Endothelial cell of umbilical vein (primary cell): ENCODE measurements around the gene UBTD2. TPM values are rescaled to one million over a fixed set of nuclear protein-coding genes. Genes with fewer than 3 reads are reported as not detected.

ENCODE experiments used
- BruUV-seq: library from RNA; stranded (reverse); fragments of 400-500 nt; replicated peaks from 2 replicates; lab custom pipeline; 2021; lab: Mats Ljungman, UMichigan
- CTCF ChIA-PET: fragments of 300-600, 350-600 bp; sonication (Branson Sonifier 250); formaldehyde crosslinking; loops from one replicate; lab custom pipeline; 2021; ENCODE audit warnings: antibody characterized with exemption, inconsistent platforms; lab: Charles Lee
- POLR2A ChIA-PET: fragments of 300-600, 350-600 bp; sonication (Branson Sonifier 250); formaldehyde crosslinking; loops from one replicate; lab custom pipeline; 2021; ENCODE audit warnings: antibody characterized with exemption, inconsistent platforms; lab: Charles Lee
- DNase-seq: peaks from one replicate; pipeline ENCODE4 v3.0.0-alpha.2; 2011; ENCODE audit warnings: low read depth, low spot score
- FAIRE-seq: peaks from 2 replicates; lab custom pipeline; 2011; peaks lifted over from hg19 to GRCh38; lab: Jason Lieb, UNC
- H2AFZ ChIP-seq: 2 replicates; pipeline ENCODE4 v1.6.0; 2012; ENCODE audit warnings: low read depth, low read length, control low read depth, inconsistent platforms
- H3K27ac ChIP-seq: 2 replicates; pipeline ENCODE4 v1.5.1; 2011; ENCODE audit warnings: low read depth, mild to moderate bottlenecking, control low read depth, low read length, moderate library complexity; ENCODE audit not compliant: insufficient read depth
- H3K27me3 ChIP-seq, 2 experiments: 2 replicates each; pipeline versions ENCODE4 v1.6.0 to v1.6.1; 2011; ENCODE audit warnings: low read length in 2 of 2, mixed read lengths in 1 of 2; ENCODE audit not compliant: control insufficient read depth in 2 of 2, insufficient read depth in 2 of 2
- H3K36me3 ChIP-seq, 2 experiments: 2 replicates in 1 of 2; 3 replicates in 1 of 2; pipeline ENCODE4 v1.5.1; 2011; ENCODE audit warnings: low read length in 2 of 2, mild to moderate bottlenecking in 1 of 2, moderate library complexity in 1 of 2; ENCODE audit not compliant: control insufficient read depth in 2 of 2, insufficient read depth in 2 of 2; ENCODE audit errors: extremely low read depth in 1 of 2
- H3K4me1 ChIP-seq: 3 replicates; pipeline ENCODE4 v1.5.1; 2011; ENCODE audit warnings: mild to moderate bottlenecking, low read length; ENCODE audit not compliant: control insufficient read depth, insufficient read depth; ENCODE audit errors: extremely low read depth
- H3K4me2 ChIP-seq: 2 replicates; pipeline ENCODE4 v1.6.1; 2011; ENCODE audit warnings: low read length, control low read depth, mixed read lengths; ENCODE audit not compliant: insufficient read depth
- H3K4me3 ChIP-seq, 3 experiments: fragments of 200-600 bp in 1 of 3; sonication (generic), shearing (Covaris generic) in 1 of 3; replicated peaks in 1 of 3; 2 replicates each; pipeline ENCODE4 v1.5.1; 2011 to 2016; ENCODE audit warnings: control low read depth in 3 of 3, low read length in 3 of 3, mild to moderate bottlenecking in 2 of 3, inconsistent platforms in 1 of 3, low read depth in 1 of 3, moderate library complexity in 1 of 3; ENCODE audit not compliant: insufficient read depth in 1 of 3
- H3K79me2 ChIP-seq: 2 replicates; pipeline ENCODE4 v1.6.0; 2012; ENCODE audit warnings: low read length, inconsistent platforms; ENCODE audit not compliant: control insufficient read depth, insufficient read depth
- H3K9ac ChIP-seq: replicated peaks from 2 replicates; pipeline ENCODE3; 2011; ENCODE audit warnings: low read length, control low read depth; ENCODE audit not compliant: insufficient read depth; ENCODE audit errors: extremely low read depth
- H3K9me1 ChIP-seq: replicated peaks from 3 replicates; pipeline ENCODE4 v1.6.0; 2011; ENCODE audit warnings: mild to moderate bottlenecking, low read length; ENCODE audit not compliant: control insufficient read depth, insufficient read depth; ENCODE audit errors: extremely low read depth
- H3K9me3 ChIP-seq: replicated peaks from 2 replicates; pipeline ENCODE4 v1.5.1; 2012; ENCODE audit warnings: low read length, inconsistent platforms; ENCODE audit not compliant: control insufficient read depth, insufficient read depth
- H4K20me1 ChIP-seq: replicated peaks from 2 replicates; pipeline ENCODE3; 2011; ENCODE audit warnings: mild to moderate bottlenecking, low read length; ENCODE audit not compliant: control insufficient read depth, insufficient read depth; ENCODE audit errors: extremely low read depth
- CTCF ChIP-seq, 2 donors: IDR thresholded peaks; 1 replicate in 1 of 2; 2 replicates in 1 of 2; pipeline ENCODE4 v1.5.1; 2011; ENCODE audit warnings: low read length in 2 of 2, mild to moderate bottlenecking in 2 of 2, moderate library complexity in 2 of 2, control low read depth in 1 of 2, inconsistent platforms in 1 of 2, low read depth in 1 of 2; ENCODE audit not compliant: insufficient read depth in 1 of 2; ENCODE audit errors: extremely low read depth in 1 of 2
- EZH2 ChIP-seq: IDR thresholded peaks from 2 replicates; pipeline ENCODE4 v1.6.1; 2012; ENCODE audit warnings: borderline replicate concordance, low read depth, mild to moderate bottlenecking, moderate library complexity, low read length, inconsistent platforms; ENCODE audit not compliant: severe bottlenecking
- FOS ChIP-seq: IDR thresholded peaks from 2 replicates; pipeline ENCODE4 v1.6.1; 2011; ENCODE audit warnings: mild to moderate bottlenecking, low read length, moderate library complexity, borderline replicate concordance; ENCODE audit not compliant: insufficient read depth
- GATA2 ChIP-seq: IDR thresholded peaks from 2 replicates; pipeline ENCODE4 v1.7.0; 2011; ENCODE audit warnings: low read depth, mild to moderate bottlenecking, moderate library complexity, mixed read lengths, low read length; ENCODE audit not compliant: insufficient read length, insufficient read depth
- JUN ChIP-seq: IDR thresholded peaks from 2 replicates; pipeline ENCODE4 v1.6.1; 2011; ENCODE audit warnings: borderline replicate concordance, low read depth; ENCODE audit not compliant: insufficient read length, insufficient read depth
- MYC ChIP-seq: IDR thresholded peaks from one replicate; pipeline ENCODE4 v1.6.1; 2011; ENCODE audit warnings: mild to moderate bottlenecking, low read depth, low read length
- POLR2A ChIP-seq: IDR thresholded peaks from 2 replicates; pipeline ENCODE4 v1.6.1; 2012; ENCODE audit warnings: low read depth, mild to moderate bottlenecking, control low read depth, low read length
- POLR2AphosphoS5 ChIP-seq: IDR thresholded peaks from 2 replicates; pipeline ENCODE4 v1.6.1; 2012; ENCODE audit warnings: low read depth, mild to moderate bottlenecking, control low read depth, low read length, moderate library complexity; ENCODE audit not compliant: insufficient read depth
- dilution Hi-C: fragments of 300-500 bp; cut with MboI; formaldehyde crosslinking; loops from one replicate; pipeline ENCODE4 v1.15.0; 2019; ENCODE audit warnings: low sequenced_read_pairs; ENCODE audit not compliant: extremely low pct_ligation_motif_present
- intact Hi-C: fragments of 100-400 bp; cut with micrococcal nuclease; formaldehyde crosslinking; loops from one replicate; pipeline ENCODE4 v1.10.0; 2022
- polyA plus RNA-seq, 4 experiments: library from polyadenylated mRNA; depleted of rRNA in 3 of 4; stranded (reverse) in 3 of 4; unstranded in 1 of 4; fragments of >200 nt; gene quantifications; 2 replicates each; pipeline versions ENCODE4 v1.2.1 to v1.2.3, GENCODE V29; 2011 to 2012; ENCODE audit warnings: missing spikeins in 1 of 4
- total RNA-seq: library from RNA; stranded (reverse); gene quantifications from 2 replicates; pipeline ENCODE4 v1.2.3, GENCODE V29; 2021
- TF ChIP-seq, protein P1 (sequence below): IDR thresholded peaks from 2 replicates; pipeline ENCODE4 v1.6.1; 2011; ENCODE audit not compliant: insufficient read depth, insufficient read length

The UBTD2 gene
- total and polyA plus RNA-seq, 2 donors (not counting 3 experiments of a cell fraction or from before 2014, with no cell fraction given), result 10.1 to 22.6 TPM

- FAIRE-seq, result no peak
- intact Hi-C loops, result no loop called here
- POLR2A ChIA-PET, result no interaction called here
Measured at GRCh38 chr5:172213126-172213525, 70.4 kb downstream of the UBTD2 start.

DNA sequence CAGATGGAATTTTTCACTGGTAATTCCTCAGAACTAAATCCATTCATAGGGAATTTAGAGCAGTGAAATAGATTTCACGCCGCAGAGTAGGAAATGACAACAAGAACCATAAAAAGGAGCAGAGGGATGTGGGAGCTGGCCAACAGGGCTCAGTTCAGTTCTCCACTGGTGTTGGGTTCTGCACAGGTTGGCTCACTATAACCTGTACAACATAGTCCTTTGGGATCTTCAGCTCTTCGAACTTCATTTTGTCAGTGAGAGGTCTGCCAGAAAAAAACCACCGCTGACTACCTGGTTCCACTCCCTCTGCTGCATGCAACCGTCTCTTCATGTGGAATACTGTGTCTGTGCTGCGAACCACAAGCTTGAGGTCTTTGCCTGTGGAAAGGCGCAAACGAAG lies 71.9 kb downstream of the UBTD2 start:
- no peaks in the 10 kb centered on the region for H3K27me3 ChIP-seq
- TF ChIP-seq EZH2 (no peak), CTCF (IDR thresholded peaks at IDR 0.05; ENCODE audit: extremely low read depth in 1 of 2, insufficient read depth in 1 of 2, low read depth in 1 of 2, low read length in 2 of 2) (no peak), MYC (no peak), POLR2AphosphoS5 (no peak), POLR2A (no peak), FOS (no peak), JUN (no peak), GATA2 (no peak)
- TF ChIP-seq, protein P1, sequence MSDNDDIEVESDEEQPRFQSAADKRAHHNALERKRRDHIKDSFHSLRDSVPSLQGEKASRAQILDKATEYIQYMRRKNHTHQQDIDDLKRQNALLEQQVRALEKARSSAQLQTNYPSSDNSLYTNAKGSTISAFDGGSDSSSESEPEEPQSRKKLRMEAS, result no peak
- no peak overlapping the region for H2AFZ ChIP-seq
- ChIA-PET POLR2A (no interaction called here), CTCF (no interaction called here)
- H3K9me3 ChIP-seq, result no peaks in the 10 kb centered on the region
- BruUV-seq, result TSS peak; percentile 36
- no peak for FAIRE-seq
- peaks cover 0 to 2% of the 10 kb centered on the region in 2 experiments for H3K36me3 ChIP-seq
- peaks cover 6% of the 10 kb centered on the region for H3K79me2 ChIP-seq
- intact Hi-C loops, result no loop called here
- H3K4me1 ChIP-seq, result no peaks in the 10 kb centered on the region
- dilution Hi-C loops, result no loop called here
- no peak for DNase-seq
- H3K27ac ChIP-seq, result no peak overlapping the region
- no peaks in the 10 kb centered on the region for H3K9me1 ChIP-seq
- H3K4me3 ChIP-seq, result no peak overlapping the region
- no peak overlapping the region for H3K9ac ChIP-seq
- H4K20me1 ChIP-seq, result peaks cover 3% of the 10 kb centered on the region
- no peak overlapping the region for H3K4me2 ChIP-seq

More at GRCh38 chr5:172213126-172213525, 70.4 kb downstream of the UBTD2 start:
- H4K20me1 ChIP-seq, result no peaks in the 10 kb centered on the region
- no peak overlapping the region for H2AFZ ChIP-seq
- no peaks in the 10 kb centered on the region for H3K9me1 ChIP-seq
- no peak overlapping the region for H3K9ac ChIP-seq
- TF ChIP-seq JUN (no peak), POLR2A (no peak), EZH2 (no peak), FOS (no peak)
- TF ChIP-seq, protein P1, result no peak
- no peak overlapping the region for H3K4me3 ChIP-seq
- peaks cover 10% of the 10 kb centered on the region for H3K79me2 ChIP-seq
- no peaks in the 10 kb centered on the region for H3K9me3 ChIP-seq
- no peaks in the 10 kb centered on the region for H3K27me3 ChIP-seq
- H3K4me2 ChIP-seq, result no peak overlapping the region
- no peak for DNase-seq
- no TSS peak for BruUV-seq
- dilution Hi-C loops, result no loop called here
- peaks cover 0 to 2% of the 10 kb centered on the region in 2 experiments for H3K36me3 ChIP-seq
- H3K4me1 ChIP-seq, result no peaks in the 10 kb centered on the region
- CTCF ChIA-PET, result no interaction called here
- no peak overlapping the region for H3K27ac ChIP-seq
